OCI-M1 (cell line): ENCODE data around the gene RNF39.
A peak's percentile ranks its signal among the peaks of the same experiment; 100 is the strongest.
"Not testable (repeated sequence)": the region's sequence is repeated elsewhere in the genome, so short reads cannot be mapped to it uniquely, and the experiment has no call there.

ENCODE experiments used
- DNase-seq: peaks from one replicate; lab custom pipeline; 2025; lab: John Stamatoyannopoulos, UW

RNF39 gene

DNA sequence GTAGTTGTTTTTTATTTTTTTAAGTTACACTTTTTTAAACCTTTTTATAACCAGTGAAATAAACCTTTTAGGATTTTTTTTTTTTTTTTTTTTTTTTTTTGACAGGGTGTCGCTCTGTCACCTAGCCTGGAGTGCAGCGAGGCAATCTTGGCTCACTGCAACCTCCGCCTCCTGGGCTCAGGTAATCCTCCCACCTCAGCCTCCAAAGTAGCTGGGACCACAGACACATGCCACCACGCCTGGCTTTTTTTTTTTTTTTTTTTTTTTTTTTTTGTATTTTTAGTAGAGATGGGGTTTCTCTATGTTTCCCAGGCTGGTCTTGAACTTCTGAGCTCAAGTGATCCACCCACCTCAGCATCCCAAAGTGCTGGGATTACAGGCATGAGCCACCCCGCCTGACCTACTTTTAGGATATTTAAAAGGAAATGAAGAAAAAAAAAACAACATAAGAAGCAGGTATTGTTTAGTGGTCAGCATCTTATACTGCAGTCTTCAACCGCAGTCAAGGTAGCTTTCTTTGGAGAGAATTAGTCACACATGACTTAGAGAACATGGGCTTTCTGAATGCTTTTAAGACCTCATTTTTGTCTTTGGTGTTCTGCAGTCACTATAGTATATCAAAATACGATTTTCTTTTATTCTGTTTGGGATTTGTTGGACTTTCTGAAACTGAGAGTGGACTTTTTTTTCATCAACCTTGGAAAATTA, 12.9 kb downstream of the RNF39 start:
- no peak for DNase-seq

DNA sequence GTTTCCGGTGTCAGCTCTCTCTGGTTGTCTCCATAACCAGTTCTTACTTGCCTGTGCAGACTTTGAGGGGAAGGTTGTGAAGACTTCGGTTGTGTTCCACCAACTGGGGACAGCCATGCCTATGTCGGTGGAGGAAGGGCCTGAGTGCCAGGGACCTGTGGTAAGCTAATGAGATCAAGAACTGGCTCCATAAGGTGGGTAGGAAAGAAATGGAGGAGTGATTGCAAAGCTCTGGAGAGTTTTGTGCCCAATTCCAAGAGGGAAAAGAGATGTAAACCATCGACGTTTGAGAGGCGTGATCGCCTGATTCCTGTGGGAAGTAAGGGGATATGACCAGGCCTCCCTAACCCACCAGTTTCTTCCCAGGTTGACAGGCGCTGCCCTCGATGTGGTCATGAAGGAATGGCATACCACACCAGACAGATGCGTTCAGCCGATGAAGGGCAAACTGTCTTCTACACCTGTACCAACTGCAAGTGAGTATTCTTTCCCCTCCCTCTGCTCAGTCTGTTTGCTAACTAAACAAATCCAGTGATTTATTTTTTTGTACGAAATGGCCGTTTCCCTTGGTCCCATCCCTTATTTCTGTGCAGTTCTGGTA, 13.6 kb downstream of the RNF39 start:
- DNase-seq = no peak

DNA sequence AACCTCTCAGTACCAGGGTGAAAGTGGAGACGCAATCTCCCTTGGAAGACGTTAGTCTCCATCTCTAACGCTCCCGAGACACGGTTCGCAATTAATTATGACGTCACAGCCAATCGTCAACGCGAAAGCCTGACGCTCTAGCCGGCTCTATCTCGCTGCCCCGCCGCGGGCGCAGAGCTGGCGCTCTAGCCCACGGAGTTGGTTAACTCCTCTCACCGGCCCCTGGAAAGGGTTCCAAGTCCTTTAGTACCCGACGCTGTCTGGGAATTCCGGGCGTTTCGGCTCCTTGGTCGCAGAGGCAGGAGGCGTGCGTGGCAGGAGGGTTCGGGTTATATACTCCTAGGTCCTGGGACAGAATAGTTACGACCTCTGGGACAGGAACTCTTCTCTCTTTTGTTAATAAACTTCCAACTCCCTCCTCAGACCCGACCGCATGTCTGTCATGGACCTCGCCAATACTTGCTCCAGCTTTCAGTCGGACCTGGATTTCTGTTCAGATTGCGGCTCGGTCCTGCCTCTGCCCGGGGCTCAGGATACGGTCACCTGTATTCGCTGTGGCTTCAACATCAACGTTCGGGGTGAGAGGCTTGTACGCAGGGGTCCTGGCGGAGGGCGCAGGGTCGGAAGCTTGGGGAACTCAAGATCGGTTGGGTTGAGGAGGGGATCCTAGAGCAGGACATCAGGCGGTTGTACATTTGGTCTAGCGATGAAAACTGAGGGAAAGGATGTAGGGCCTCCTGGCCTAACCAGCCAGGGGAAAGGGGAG, 14.3 kb downstream of the RNF39 start, which contains the start of gene POLR1H:
POLR1H (plus strand) TSS at position 174 of the 766 bp plus-strand sequence; CDS start at position 434, 260 bp downstream.
- DNase-seq = peak; percentile 98

- no peak for DNase-seq
Measured at GRCh38 chr6:30060606-30061091, 14.9 kb downstream of the RNF39 start.

- DNase-seq = no peak
Measured at GRCh38 chr6:30055513-30055912, 20.1 kb downstream of the RNF39 start.

DNA sequence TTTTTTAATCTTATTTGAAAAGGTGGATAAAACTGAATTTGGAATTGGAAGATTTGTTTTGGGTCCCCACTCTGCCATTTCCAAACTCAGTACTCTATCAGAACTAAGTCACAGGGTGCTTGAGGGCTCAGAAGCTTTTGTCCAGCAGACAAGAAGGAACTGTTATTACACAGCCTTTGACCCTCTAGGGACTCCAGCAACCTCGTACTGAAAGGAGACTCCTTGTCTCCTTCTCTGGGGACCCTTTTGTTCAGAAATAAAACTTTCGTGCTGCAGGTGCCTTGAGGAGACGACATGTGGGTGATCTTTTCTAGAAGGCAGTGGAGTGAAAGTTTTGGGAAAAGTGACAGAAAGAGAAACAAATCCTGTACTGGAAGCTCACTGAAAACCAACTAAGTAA, 21.9 kb downstream of the RNF39 start:
- no peak for DNase-seq

DNA sequence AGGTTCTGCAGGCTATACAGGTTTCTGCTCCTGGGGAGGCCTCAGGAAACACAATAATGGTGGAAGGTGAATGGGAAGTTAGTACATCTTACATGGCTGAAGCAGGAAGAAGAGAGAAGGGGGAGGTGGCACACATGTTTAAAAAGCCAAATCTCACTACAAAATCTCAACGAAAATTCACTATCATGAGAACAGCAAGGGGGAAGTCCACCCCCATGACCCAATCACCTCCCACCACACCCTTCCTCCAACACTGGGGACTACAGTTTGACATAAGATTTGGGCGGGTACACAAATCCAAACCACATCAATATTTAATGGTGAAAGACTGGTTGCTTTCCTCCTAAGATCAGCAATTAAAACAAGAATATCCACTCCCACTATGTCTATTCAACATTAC, 28.3 kb downstream of the RNF39 start:
- peak; percentile 91 for DNase-seq

GRCh38 chr6:30044630-30045029, 30.9 kb downstream of the RNF39 start:
- DNase-seq = peak; percentile 39

DNA sequence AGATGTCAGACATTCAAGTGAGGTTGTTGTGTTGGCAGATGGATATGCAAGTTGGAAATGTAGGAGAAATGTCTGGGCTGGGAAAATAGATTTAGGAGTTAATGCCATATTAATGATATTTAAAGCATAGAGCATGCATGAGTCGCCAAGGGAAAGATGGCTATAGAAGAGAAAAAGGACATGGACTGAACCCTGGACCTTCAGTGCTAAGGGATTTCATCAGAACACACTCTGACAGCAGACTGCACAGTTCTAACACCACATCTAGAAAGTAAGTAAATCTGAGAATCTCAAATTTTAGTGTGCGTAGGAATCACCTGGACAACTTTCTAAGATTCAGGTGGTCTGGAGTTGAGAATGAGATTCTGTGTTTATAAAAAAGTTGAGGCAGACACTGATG, 31.8 kb downstream of the RNF39 start:
- no peak for DNase-seq

DNA sequence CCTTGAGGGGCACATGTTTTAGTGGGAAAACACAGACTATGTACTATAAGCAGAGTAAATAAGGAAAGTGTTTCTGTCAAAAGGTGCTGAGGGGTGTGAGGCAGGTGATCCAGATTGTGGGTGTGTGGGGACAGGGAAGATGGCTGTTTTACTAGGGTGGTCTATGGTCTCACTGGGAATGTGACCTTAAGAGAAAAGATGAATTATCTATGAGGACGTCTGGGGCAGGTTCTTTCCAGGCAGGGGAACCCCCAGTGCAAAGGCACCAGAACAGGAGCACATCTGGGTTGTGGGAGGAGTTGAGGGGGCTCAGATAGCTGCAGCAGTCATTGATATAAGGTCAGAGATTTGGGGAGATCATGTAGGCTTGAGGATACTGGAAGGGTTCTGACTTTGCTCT, 32.7 kb downstream of the RNF39 start:
- DNase-seq = no peak

GRCh38 chr6:30042476-30042875, 33.1 kb downstream of the RNF39 start:
- peak; percentile 29 for DNase-seq

GRCh38 chr6:30041821-30042220, 33.7 kb downstream of the RNF39 start:
- peak; percentile 18 for DNase-seq

GRCh38 chr6:30041221-30041620, 34.3 kb downstream of the RNF39 start:
- DNase-seq = no peak

DNA sequence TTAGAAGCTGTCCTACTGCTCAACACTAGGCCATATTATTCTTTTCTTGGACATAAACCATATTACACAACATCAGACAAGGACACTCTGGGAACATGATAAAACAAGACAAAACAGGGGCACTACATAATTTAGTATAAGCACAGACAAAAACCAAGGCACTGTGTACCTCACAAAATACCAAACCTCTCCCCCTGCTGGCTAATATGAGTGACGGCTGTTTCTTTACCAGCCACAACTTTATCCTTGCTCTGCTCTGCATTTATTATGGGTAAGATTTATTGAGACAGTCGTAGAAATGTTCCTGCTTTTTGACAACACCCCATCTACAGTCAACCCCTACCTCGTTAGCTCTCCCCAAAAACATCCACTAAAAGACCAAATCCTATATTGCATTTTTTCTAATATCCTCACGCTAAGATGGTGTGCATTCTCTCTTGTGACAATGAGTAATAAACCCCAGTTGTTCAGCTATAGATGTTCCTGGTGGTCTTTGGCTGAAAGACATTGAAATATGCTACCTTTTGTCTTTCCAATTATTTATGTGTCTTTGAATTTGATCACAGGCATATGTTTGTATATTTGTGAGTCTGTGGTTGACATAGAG, 38.3 kb downstream of the RNF39 start:
- peak; percentile 59 for DNase-seq

DNA sequence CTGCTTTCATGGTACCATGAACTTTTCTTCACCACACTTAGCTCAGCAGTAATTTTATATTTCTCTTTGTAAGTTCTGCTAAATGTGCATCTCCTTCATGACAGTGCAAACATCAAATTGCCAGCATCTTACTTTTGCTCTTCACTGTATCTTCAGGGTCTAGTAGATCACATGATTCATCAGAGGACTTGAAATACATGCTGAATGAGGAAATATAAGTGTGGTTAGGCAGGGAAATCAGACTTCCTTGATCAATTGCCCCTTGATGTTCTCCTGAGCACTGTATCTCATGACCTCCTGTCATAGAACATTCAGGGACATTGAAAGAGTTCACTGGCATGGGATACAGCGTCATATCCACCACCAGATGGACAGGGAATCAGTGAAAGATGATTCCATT, 39.8 kb downstream of the RNF39 start:
- DNase-seq = no peak

- DNase-seq = not testable (repeated sequence)
Measured at GRCh38 chr6:30033440-30033839, 42.1 kb downstream of the RNF39 start.

DNA sequence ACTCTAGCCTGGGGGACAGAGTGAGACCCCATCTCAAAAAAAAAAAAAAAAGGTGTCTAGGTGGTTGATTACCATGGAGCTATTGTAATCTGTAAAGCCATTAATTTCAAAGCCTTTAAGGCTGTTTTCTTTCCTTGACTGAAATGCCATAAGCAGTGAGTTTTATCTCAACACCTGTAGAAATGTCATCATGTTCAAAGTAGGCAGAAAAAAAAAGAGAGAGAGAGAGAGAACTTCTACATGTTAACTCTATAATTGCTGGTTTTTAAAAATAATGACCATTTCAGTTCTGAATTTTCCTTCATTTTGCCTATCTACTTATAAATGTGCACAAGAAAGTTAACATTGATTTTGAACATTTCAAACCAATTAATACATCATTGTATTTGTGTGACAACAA, 44.2 kb downstream of the RNF39 start:
- DNase-seq = no peak

DNA sequence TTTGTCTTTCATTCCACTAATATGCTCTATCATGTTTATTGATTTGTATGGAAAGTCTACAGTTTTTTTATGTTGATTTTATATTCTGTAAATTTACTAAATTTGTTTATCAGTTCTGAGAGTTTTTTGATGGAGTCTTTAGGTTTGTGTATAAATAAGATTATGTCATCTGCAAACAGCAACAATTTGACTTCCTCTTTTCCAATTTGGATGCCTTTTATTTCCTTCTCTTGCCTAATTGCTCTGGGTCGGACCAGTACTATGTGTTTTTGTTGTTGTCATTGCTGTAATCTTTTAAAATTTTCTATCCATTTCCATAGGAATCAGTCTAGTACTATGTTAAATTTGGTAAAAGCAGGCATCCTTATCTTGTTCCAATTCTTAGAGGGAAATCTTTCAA, 46.0 kb downstream of the RNF39 start:
- DNase-seq = no peak

DNA sequence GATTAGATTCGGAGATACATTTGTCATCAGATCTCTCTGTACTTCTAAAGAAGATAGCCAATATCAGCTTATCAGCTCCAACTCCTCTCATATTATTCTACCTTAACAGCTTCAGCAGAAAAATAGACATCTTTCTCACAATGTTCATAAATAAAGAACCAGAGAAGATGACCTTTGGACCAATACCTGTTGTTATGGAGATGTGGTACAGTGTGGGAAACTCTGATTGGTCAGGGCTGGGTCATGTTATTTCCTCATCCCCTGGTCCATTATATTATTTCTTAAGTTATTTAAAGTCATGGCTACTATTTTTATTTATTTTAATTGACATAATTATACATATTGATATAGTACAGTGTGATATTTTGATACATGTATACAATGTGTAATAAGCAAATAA, 50.4 kb downstream of the RNF39 start:
- no peak for DNase-seq

GRCh38 chr6:30022712-30023111, 52.9 kb downstream of the RNF39 start:
- not testable (repeated sequence) for DNase-seq

GRCh38 chr6:30022189-30022588, 53.4 kb downstream of the RNF39 start:
- no peak for DNase-seq

- DNase-seq = no peak
Measured at GRCh38 chr6:30020626-30021025, 54.9 kb downstream of the RNF39 start.
